Fibroblast of villous mesenchyme (primary cell): ENCODE measurements around the gene SPECC1. TPM values are rescaled to one million over a fixed set of nuclear protein-coding genes. Genes with fewer than 3 reads are reported as not detected.
A peak's percentile ranks its signal among the peaks of the same experiment; 100 is the strongest.

Experiments used
- DNase-seq: peaks from one replicate; pipeline ENCODE4 v3.0.0-alpha.2; 2010; ENCODE audit warnings: low read depth
- H3K4me3 ChIP-seq: 2 replicates; pipeline ENCODE4 v1.5.1; 2011; ENCODE audit warnings: low read depth, mild to moderate bottlenecking, low read length
- total RNA-seq: library from RNA; depleted of rRNA; stranded (reverse); fragments of >200 nt; gene quantifications from 2 replicates; pipeline ENCODE4 v1.2.3, GENCODE V29; 2012
- TF ChIP-seq, protein P1 (sequence below): IDR thresholded peaks from 2 replicates; pipeline ENCODE4 v1.5.1; 2012; ENCODE audit warnings: low read depth, mild to moderate bottlenecking, low read length; ENCODE audit not compliant: insufficient read depth

The SPECC1 gene
- total RNA-seq, 1 donor = 148 TPM

DNA sequence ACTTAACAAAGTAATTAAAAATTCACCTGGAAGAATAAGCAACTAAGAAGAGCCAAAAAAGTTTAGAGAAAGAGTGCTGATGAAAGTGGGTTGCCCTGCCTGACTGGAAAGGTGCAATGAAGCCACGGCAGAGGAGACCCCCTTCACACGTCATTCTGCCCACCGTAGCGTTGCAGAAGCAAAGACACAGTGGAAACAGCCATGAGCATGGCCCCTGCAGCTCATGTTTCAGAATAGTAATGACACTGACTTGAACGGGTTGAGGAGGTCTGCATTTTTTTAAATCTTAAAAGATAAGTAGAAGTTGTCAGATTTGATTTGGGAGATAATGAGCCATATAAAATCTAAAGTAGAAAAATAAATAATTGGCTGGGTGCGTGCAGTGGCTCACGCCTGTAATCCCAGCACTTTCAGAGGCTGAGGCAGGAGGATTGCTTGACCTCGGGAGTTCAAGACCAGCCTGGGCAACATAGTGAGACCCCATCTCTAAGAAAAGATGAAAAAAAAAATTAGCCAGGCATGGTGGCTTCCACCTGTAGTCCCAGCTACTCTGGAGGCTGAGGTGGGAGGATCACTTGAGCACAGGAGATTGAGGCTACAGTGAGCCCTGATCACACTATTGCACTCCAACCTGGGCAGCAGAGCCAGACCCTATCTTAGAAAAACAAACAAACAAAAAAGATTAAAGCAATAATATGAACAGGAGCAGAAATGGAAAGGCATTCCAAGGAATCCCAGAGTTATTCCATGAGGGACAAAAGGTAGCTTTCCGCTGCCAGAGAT, 273.6 kb downstream of the SPECC1 start:
- no peak overlapping the region for H3K4me3 ChIP-seq
- DNase-seq = no peak
- TF ChIP-seq, protein P1, sequence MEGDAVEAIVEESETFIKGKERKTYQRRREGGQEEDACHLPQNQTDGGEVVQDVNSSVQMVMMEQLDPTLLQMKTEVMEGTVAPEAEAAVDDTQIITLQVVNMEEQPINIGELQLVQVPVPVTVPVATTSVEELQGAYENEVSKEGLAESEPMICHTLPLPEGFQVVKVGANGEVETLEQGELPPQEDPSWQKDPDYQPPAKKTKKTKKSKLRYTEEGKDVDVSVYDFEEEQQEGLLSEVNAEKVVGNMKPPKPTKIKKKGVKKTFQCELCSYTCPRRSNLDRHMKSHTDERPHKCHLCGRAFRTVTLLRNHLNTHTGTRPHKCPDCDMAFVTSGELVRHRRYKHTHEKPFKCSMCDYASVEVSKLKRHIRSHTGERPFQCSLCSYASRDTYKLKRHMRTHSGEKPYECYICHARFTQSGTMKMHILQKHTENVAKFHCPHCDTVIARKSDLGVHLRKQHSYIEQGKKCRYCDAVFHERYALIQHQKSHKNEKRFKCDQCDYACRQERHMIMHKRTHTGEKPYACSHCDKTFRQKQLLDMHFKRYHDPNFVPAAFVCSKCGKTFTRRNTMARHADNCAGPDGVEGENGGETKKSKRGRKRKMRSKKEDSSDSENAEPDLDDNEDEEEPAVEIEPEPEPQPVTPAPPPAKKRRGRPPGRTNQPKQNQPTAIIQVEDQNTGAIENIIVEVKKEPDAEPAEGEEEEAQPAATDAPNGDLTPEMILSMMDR = no peak

DNA sequence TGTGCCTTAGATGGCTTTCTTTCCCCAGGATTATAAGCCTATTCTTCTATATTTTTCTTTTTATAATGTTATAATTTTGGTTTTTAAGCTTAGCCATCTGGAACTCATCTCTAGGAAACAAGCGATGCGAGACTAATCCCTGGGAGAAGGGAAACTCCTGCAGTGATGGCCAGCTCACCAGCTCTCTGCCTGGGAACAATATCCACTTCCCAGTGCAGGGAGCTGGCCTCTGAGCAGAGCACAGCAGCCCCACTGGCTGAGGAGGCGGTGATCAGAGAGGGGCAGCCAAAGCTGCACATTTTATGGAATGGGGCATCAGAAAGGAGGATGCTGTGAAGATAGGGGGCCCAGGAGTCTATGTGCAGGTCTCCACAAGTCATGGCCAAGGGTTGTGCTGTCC, 274.9 kb downstream of the SPECC1 start:
- TF ChIP-seq, protein P1 = no peak
- peak; percentile 37 for DNase-seq
- H3K4me3 ChIP-seq = no peak overlapping the region

DNA sequence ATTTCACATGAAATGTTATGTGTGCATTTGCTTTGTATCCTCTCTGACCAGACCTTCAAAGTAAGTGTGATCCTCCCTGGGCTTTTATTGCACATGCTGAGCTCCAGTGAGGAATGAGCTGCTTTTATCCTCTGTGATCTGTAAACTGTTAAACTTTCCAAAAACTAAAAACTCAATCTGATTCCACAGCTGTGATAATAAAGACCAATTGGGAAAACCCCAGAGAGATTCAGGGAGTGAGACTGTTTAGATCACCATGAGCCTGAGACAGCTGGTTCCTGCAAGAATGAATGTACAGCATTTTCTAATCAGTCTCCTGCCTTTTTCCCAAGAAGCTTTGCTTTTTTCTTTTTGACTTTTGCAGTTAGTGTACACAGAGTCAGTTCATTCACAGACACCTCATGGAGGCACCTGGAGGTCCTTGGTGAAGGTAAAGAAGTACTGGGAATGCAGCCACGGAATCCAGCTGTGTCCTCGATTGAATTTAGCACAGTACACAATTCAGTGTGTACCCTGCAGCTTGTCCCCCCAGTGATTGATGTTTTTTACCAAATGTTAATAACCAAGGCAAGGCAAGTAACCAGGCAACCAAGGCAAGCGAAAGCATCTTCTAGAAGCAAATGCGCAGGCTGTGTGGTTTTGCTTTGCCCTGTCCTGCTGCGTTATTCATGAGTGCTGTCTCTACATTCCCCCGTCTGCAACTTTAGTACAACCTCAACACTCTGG, 275.6 kb downstream of the SPECC1 start:
- TF ChIP-seq, protein P1 = no peak
- no peak overlapping the region for H3K4me3 ChIP-seq
- DNase-seq = peak; percentile 65

DNA sequence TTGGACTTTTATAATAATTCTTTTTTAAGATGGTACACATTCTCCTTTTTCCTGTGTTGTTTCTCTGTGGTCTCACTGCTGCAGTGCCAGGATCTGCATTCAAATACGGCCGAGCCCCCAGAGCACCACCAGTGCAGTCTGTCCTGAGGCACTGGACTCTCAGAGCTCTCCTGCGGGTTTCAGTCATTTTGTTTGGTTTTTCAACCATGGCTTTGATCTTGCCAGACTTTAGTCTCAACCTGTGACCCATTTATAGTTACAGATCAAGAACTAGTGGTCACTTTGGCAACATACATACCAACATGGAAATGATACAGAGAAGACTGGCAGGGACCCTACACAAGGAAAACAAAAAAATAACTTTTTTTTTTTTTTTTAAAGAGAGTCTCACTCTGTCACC, 280.8 kb downstream of the SPECC1 start:
- H3K4me3 ChIP-seq = no peak overlapping the region
- TF ChIP-seq, protein P1 = no peak
- no peak for DNase-seq

- TF ChIP-seq, protein P1 = no peak
- peak; percentile 84 for DNase-seq
- H3K4me3 ChIP-seq = no peak overlapping the region
Observed at GRCh38 chr17:20291853-20292252, 282.7 kb downstream of the SPECC1 start.

- no peak overlapping the region for H3K4me3 ChIP-seq
- TF ChIP-seq, protein P1 = no peak
- no peak for DNase-seq
Observed at GRCh38 chr17:20293501-20293900, 284.3 kb downstream of the SPECC1 start.
